HepG2 (cell line): ENCODE measurements around the gene KDM7A. TPM values are rescaled to one million over a fixed set of nuclear protein-coding genes. Genes with fewer than 3 reads are reported as not detected.

Experiments used
- BHLHE40 ChIP-seq: IDR thresholded peaks from 2 replicates; pipeline ENCODE4 v1.6.1; 2011; ENCODE audit warnings: low read length, improper control_type of control experiment
- BRCA1 ChIP-seq: sonication (generic); formaldehyde crosslinking; IDR thresholded peaks from 2 replicates; pipeline ENCODE4 v1.4.0; 2020; ENCODE audit warnings: missing genetic modification reagents
- CAMTA2 ChIP-seq: sonication (generic); formaldehyde crosslinking; IDR thresholded peaks from 2 replicates; pipeline ENCODE4 v1.4.0; 2020; ENCODE audit warnings: mild to moderate bottlenecking, missing genetic modification reagents, borderline replicate concordance
- ESRRA ChIP-seq: sonication (generic); formaldehyde crosslinking; IDR thresholded peaks from 2 replicates; pipeline ENCODE4 v1.5.1; 2020; ENCODE audit warnings: mild to moderate bottlenecking, low read depth, missing genetic modification reagents
- FOXO1 ChIP-seq: sonication (generic); formaldehyde crosslinking; IDR thresholded peaks from 2 replicates; pipeline ENCODE4 v1.4.0; 2020; ENCODE audit warnings: missing genetic modification reagents
- GFI1 ChIP-seq: sonication (generic); formaldehyde crosslinking; IDR thresholded peaks from 2 replicates; pipeline ENCODE4 v1.5.0; 2020; ENCODE audit warnings: missing genetic modification reagents, mild to moderate bottlenecking, borderline replicate concordance
- PAX8 ChIP-seq: sonication (generic); formaldehyde crosslinking; IDR thresholded peaks from 2 replicates; pipeline ENCODE4 v1.8.0; 2022; ENCODE audit warnings: mild to moderate bottlenecking, missing genetic modification reagents, borderline replicate concordance
- RBAK ChIP-seq: sonication (generic); formaldehyde crosslinking; IDR thresholded peaks from 2 replicates; pipeline ENCODE4 v1.5.1; 2020; ENCODE audit warnings: mild to moderate bottlenecking, missing genetic modification reagents
- REL ChIP-seq: sonication (generic); formaldehyde crosslinking; conservative IDR thresholded peaks from 2 replicates; pipeline ENCODE4 v1.8.0; 2022; ENCODE audit warnings: mild to moderate bottlenecking, missing genetic modification reagents, moderate library complexity
- SIX4 ChIP-seq: sonication (generic); formaldehyde crosslinking; IDR thresholded peaks from 2 replicates; pipeline ENCODE4 v1.4.0; 2020; ENCODE audit warnings: missing genetic modification reagents
- SSRP1 ChIP-seq: IDR thresholded peaks from 2 replicates; pipeline ENCODE4 v1.6.1; 2016; ENCODE audit warnings: control low read depth
- STAG1 ChIP-seq: sonication (generic); formaldehyde crosslinking; IDR thresholded peaks from 2 replicates; pipeline ENCODE4 v1.4.0; 2020; ENCODE audit warnings: missing genetic modification reagents
- ZNF367 ChIP-seq: sonication (generic); formaldehyde crosslinking; IDR thresholded peaks from 2 replicates; pipeline ENCODE4 v1.4.0; 2020; ENCODE audit warnings: missing genetic modification reagents, borderline replicate concordance
- ZNF549 ChIP-seq: sonication (generic); formaldehyde crosslinking; IDR thresholded peaks from 2 replicates; pipeline ENCODE4 v1.5.0; 2020; ENCODE audit warnings: missing genetic modification reagents
- ZNF629 ChIP-seq: sonication (generic); formaldehyde crosslinking; conservative IDR thresholded peaks from 2 replicates; pipeline ENCODE4 v1.5.0; 2020; ENCODE audit warnings: missing genetic modification reagents
- ZNF713 ChIP-seq: sonication (generic); formaldehyde crosslinking; IDR thresholded peaks from 2 replicates; pipeline ENCODE4 v1.4.0; 2020; ENCODE audit warnings: mild to moderate bottlenecking, missing genetic modification reagents
- polyA plus RNA-seq, 8 experiments: library from polyadenylated mRNA; depleted of rRNA in 3 of 8; stranded (reverse) in 7 of 8; unstranded in 1 of 8; fragments of >200 nt; fragmentation: Illumina TruSeq in 4 of 8; extraction: Trizol in 4 of 8; gene quantifications; 2 replicates each; pipeline versions ENCODE4 v1.2.1 to v1.2.3, GENCODE V29; 2011 to 2016; ENCODE audit warnings: low read depth in 4 of 8, missing spikeins in 1 of 8, mixed read lengths in 1 of 8; ENCODE audit not compliant: insufficient read depth in 1 of 8
- total RNA-seq, 5 experiments: library from RNA; depleted of rRNA; stranded (reverse); fragments of >200 nt; fragmentation: Illumina TruSeq; extraction: Trizol; gene quantifications; 2 replicates each; pipeline ENCODE4 v1.2.3, GENCODE V29; 2016; ENCODE audit warnings: low read depth in 1 of 5
- TF ChIP-seq, protein P1 (sequence below): sonication (generic); formaldehyde crosslinking; IDR thresholded peaks from 2 replicates; pipeline ENCODE4 v1.4.0; 2020; ENCODE audit warnings: missing genetic modification reagents
- TF ChIP-seq, protein P2 (sequence below): sonication (generic); formaldehyde crosslinking; IDR thresholded peaks from 2 replicates; pipeline ENCODE4 v1.4.0; 2020; ENCODE audit warnings: missing genetic modification reagents, borderline replicate concordance
- TF ChIP-seq, protein P3 (sequence below): IDR thresholded peaks from 2 replicates; pipeline ENCODE4 v1.6.1; 2016; ENCODE audit warnings: low read depth, missing genetic modification reagents, missing compliant biosample characterization
- TF ChIP-seq, protein P4 (sequence below): sonication (generic); formaldehyde crosslinking; IDR thresholded peaks from 2 replicates; pipeline ENCODE4 v1.4.0; 2020; ENCODE audit warnings: mild to moderate bottlenecking, missing genetic modification reagents

The KDM7A gene
- total and polyA plus RNA-seq, 2 of the 13 experiments (the other 11 are each of a cell fraction or from before 2014, with no cell fraction given), result 10.8 to 16.8 TPM

DNA sequence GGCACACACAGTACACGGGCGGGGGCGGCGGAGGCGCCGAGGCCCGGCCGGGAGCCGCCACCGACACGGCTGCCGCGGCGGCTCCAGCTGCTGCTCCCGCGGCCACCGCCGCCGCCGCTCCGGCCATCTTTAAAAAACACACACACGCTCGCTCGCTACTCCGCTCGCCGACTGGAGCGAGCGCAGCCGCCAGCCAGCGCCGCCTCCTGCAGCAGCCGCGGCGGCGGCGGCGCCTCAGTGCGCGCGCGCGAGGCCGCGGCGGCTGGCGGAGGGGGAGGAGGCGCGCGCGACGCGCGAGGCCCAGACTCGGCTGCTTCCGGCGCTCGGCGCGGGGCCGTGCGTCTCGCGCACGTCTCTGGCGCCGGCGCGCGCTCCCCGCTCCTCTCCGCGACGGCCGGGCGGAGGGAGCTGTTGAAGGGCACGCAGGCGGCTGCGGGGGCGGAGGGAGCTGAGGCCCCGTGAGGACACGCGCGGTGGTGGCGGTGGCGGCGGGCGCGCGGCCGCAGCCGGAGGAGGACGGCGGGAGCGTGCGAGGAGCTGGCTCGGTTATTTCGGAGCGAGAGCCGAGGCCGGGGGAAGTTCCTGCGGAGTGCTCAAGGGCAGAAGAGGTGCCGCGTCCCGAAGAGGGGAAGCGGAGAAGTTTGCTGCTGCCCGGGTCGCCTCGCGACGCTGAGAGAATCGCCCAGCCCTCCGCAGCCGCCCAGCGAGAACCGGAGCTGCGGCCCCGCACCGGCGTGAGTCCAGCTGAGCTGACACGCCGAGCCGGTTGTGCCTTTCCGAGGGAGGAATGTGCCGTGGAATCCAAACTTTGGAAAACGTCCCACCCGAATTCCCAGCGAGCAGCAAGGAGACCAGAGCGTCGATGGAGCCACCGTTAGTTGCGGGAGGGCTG lies at the start of gene KDM7A (continued):
- TF ChIP-seq, protein P1, sequence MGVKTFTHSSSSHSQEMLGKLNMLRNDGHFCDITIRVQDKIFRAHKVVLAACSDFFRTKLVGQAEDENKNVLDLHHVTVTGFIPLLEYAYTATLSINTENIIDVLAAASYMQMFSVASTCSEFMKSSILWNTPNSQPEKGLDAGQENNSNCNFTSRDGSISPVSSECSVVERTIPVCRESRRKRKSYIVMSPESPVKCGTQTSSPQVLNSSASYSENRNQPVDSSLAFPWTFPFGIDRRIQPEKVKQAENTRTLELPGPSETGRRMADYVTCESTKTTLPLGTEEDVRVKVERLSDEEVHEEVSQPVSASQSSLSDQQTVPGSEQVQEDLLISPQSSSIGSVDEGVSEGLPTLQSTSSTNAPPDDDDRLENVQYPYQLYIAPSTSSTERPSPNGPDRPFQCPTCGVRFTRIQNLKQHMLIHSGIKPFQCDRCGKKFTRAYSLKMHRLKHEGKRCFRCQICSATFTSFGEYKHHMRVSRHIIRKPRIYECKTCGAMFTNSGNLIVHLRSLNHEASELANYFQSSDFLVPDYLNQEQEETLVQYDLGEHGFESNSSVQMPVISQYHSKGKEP (CRISPR knock-in tag), result no peak
- TF ChIP-seq GFI1 (CRISPR knock-in tag), result no peak; the same call in 1 of the 2 replicates
- no peak for TF ChIP-seq RBAK (CRISPR knock-in tag)
- no peak; the same call in 1 of the 2 replicates for TF ChIP-seq FOXO1 (CRISPR knock-in tag)
- TF ChIP-seq BRCA1 (CRISPR knock-in tag), result peak; percentile 31; the same call in 1 of the 2 replicates
- TF ChIP-seq ESRRA (CRISPR knock-in tag), result 0 out of 2 replicates have a peak, but pooled peaks have one; percentile 42
- TF ChIP-seq REL (CRISPR knock-in tag), result no peak
- no peak for TF ChIP-seq ZNF629 (CRISPR knock-in tag)
- TF ChIP-seq ZNF713 (CRISPR knock-in tag), result no peak
- TF ChIP-seq STAG1 (CRISPR knock-in tag), result peak; percentile 6; the same call in 1 of the 2 replicates
- TF ChIP-seq, protein P2, sequence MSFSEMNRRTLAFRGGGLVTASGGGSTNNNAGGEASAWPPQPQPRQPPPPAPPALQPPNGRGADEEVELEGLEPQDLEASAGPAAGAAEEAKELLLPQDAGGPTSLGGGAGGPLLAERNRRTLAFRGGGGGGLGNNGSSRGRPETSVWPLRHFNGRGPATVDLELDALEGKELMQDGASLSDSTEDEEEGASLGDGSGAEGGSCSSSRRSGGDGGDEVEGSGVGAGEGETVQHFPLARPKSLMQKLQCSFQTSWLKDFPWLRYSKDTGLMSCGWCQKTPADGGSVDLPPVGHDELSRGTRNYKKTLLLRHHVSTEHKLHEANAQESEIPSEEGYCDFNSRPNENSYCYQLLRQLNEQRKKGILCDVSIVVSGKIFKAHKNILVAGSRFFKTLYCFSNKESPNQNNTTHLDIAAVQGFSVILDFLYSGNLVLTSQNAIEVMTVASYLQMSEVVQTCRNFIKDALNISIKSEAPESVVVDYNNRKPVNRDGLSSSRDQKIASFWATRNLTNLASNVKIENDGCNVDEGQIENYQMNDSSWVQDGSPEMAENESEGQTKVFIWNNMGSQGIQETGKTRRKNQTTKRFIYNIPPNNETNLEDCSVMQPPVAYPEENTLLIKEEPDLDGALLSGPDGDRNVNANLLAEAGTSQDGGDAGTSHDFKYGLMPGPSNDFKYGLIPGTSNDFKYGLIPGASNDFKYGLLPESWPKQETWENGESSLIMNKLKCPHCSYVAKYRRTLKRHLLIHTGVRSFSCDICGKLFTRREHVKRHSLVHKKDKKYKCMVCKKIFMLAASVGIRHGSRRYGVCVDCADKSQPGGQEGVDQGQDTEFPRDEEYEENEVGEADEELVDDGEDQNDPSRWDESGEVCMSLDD (CRISPR knock-in tag), result no peak
- no peak for TF ChIP-seq PAX8
- TF ChIP-seq CAMTA2 (CRISPR knock-in tag), result no peak
- TF ChIP-seq SIX4, result no peak
- no peak for TF ChIP-seq ZNF367
- TF ChIP-seq, protein P3, sequence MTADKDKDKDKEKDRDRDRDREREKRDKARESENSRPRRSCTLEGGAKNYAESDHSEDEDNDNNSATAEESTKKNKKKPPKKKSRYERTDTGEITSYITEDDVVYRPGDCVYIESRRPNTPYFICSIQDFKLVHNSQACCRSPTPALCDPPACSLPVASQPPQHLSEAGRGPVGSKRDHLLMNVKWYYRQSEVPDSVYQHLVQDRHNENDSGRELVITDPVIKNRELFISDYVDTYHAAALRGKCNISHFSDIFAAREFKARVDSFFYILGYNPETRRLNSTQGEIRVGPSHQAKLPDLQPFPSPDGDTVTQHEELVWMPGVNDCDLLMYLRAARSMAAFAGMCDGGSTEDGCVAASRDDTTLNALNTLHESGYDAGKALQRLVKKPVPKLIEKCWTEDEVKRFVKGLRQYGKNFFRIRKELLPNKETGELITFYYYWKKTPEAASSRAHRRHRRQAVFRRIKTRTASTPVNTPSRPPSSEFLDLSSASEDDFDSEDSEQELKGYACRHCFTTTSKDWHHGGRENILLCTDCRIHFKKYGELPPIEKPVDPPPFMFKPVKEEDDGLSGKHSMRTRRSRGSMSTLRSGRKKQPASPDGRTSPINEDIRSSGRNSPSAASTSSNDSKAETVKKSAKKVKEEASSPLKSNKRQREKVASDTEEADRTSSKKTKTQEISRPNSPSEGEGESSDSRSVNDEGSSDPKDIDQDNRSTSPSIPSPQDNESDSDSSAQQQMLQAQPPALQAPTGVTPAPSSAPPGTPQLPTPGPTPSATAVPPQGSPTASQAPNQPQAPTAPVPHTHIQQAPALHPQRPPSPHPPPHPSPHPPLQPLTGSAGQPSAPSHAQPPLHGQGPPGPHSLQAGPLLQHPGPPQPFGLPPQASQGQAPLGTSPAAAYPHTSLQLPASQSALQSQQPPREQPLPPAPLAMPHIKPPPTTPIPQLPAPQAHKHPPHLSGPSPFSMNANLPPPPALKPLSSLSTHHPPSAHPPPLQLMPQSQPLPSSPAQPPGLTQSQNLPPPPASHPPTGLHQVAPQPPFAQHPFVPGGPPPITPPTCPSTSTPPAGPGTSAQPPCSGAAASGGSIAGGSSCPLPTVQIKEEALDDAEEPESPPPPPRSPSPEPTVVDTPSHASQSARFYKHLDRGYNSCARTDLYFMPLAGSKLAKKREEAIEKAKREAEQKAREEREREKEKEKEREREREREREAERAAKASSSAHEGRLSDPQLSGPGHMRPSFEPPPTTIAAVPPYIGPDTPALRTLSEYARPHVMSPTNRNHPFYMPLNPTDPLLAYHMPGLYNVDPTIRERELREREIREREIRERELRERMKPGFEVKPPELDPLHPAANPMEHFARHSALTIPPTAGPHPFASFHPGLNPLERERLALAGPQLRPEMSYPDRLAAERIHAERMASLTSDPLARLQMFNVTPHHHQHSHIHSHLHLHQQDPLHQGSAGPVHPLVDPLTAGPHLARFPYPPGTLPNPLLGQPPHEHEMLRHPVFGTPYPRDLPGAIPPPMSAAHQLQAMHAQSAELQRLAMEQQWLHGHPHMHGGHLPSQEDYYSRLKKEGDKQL (CRISPR knock-in tag), result no peak
- TF ChIP-seq, protein P4, sequence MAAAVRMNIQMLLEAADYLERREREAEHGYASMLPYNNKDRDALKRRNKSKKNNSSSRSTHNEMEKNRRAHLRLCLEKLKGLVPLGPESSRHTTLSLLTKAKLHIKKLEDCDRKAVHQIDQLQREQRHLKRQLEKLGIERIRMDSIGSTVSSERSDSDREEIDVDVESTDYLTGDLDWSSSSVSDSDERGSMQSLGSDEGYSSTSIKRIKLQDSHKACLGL (CRISPR knock-in tag), result peak; percentile 75; the same call in 1 of the 2 replicates
- TF ChIP-seq BHLHE40, result peak; percentile 46
- TF ChIP-seq ZNF549 (CRISPR knock-in tag), result no peak
- no peak for TF ChIP-seq SSRP1 (CRISPR knock-in tag)
